ENCODE data around the gene FAP. TPM values are rescaled to one million over a fixed set of nuclear protein-coding genes. Genes with fewer than 3 reads are reported as not detected.

Gene FAP
- total RNA-seq, 1 donor, result not detected

DNA sequence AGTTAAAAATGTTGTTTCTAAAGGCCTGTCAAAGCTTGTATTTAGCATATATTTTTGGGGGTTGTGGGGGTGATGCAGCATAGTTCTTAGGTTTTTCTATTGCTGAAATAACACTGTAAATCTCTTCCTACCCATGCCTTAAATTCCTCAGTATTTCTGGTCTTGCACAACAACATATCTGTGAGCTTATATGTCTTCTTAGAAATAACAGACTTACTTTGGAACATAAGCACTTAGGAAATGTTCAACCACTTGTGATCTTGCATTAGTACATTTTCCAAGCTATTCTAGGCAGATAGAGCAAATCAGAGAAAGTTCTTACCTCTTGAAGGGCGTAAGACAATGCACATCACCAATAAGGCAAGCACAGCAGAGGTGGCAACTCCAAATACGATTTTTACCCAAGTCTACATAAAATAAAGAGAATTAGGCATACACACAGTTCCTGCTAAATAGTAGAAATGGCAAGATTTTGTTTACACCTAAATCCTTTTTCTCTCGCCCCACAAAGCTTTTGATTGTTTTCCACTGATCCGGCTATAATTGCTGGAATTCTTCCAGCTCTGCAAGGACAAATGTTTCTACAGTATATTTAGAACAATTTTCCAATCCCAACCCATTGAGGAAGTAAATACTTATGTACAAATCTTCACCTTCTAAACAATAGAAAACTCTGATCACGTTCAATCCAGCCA, 512 bp downstream of the FAP start:
- DNase-seq (ENCODE audit: low read depth in 2 of 3, low spot score in 2 of 3), result no peak

DNA sequence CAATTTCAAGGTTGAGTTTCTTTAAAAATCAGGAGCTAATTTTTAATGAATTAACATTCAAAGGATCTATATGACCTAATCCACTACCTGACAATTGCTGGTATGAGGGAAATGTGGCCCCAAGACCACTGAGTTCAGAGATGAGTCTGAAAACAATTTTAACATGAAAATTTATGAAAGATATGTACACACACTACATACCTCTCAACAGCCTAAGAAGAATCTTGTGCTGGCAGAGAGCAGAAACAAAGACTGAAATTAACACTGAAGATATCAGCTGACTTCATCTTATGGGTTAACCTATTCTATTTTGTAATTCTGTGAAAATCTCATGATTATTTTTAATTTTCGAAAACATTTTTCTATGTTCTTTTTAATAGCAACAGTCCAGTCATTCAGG, 1.7 kb downstream of the FAP start:
- no peak for DNase-seq (ENCODE audit: low read depth in 2 of 3, low spot score in 2 of 3)

DNA sequence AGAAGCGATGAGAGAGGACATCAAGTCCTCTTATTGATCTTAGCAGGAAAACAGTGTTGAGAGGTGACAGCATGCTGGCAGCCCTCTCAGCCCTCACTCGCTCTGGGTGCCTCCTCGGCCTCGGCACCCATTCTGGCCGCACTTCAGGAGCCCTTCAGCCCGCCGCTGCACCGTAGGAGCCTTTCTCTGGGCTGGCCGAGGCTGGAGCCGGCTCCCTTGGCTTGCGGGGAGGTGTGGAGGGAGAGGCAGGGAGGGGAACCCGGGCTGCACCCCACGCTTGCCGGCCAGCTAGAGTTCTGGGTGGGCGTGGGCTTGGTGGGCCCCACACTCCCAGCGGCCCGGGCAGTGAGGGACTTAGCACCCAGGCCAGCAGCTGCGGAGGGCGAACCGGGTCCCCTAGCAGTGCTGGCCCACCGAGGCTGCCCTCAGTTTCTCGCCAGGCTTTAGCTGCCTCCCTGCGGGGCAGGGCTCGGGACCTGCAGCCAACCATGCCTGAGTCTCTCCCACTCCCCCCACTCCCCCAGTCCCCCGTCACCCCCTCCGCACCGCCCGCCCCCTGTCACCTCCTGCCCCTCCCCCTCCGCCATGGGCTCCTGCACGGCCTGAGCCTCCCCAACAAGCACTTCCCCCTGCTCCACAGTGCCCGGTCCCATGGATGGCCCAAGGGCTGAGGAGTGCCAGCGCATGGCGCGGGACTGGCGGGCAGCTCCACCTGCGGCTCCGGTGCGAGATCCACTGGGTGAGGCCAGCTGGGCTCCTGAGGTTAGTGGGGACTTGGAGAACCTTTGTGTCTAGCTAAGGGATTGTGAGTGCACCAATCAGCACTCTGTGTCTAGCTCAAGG, 8.4 kb downstream of the FAP start:
- DNase-seq (ENCODE audit: low read depth in 2 of 3, low spot score in 2 of 3), result no peak

DNA sequence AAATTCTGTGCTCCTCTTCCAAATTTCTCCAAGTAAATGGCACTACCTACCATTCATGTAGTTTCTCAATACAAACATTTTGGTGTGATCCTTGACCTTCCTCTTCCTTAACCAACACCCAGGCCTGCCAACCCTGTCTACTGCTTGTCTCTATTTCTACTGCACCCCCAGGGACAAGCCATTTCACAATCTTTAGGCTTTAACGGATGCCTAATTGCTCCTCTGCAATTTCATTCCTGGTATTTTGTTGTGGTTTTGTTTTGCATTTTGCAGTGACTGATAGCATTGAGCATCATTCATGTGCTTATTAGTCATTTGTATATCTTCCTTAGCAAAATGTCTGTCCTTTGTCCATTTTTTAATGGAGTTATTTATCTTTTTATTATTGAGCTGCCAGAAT, 10.0 kb downstream of the FAP start:
- DNase-seq (ENCODE audit: low read depth in 2 of 3, low spot score in 2 of 3), result no peak

DNA sequence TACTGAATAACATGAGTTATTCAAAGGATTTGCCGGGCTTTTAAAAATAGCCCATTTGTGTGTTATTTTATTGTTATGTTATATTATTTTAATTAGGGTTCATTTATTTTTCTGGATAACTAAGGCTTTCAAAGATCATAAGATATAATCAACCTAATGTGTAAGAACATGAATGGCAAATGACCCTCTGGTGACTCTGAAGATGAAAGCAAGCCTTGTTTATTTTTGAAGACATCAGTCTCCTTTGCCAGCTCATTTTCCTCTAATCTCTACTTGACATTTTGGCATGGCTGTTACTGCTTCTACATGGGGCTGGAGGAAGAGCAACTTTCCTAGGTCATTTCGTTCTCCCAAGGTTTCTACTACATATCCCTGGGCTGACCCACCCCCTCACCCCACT, 10.6 kb downstream of the FAP start:
- DNase-seq (ENCODE audit: low read depth in 2 of 3, low spot score in 2 of 3), result no peak

DNA sequence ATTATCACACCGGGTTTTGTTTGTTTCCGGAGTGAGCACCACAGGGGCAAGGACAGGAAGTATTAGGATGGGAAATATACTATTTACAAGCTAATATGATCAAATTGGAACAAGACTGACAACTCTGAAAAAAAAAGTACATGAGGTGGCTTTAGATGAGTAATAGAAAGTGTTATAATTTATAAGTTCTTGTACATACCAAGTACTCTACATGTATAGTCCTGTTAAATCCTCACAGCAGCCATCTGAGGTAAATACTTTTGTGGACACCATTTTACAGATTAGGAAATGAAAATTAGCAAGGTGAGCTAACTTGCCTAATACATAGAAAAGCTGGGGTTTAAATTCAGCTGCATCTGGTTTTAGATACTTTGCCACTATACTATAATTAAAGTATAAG, 11.2 kb downstream of the FAP start:
- no peak for DNase-seq (ENCODE audit: low read depth in 2 of 3, low spot score in 2 of 3)

DNA sequence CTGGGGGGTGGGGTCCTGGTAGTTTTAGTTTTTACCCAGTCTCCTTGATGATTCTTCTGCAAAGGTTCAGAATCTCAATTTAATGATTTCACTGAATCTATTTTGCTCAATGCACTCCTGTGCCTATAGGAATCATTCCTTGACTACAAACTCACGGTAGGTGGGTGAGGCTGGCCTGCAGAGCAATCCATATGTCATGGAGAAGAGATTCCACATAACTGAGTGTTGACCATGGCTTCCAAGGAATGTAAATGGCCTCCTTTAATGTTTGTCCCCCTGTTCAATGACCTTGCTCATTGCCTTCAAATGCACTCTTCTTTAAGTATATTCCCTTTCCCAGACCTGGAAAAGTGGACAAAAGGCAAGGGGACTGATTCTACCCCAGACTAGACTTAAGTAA, 12.5 kb downstream of the FAP start:
- no peak for DNase-seq (ENCODE audit: low read depth in 2 of 3, low spot score in 2 of 3)

DNA sequence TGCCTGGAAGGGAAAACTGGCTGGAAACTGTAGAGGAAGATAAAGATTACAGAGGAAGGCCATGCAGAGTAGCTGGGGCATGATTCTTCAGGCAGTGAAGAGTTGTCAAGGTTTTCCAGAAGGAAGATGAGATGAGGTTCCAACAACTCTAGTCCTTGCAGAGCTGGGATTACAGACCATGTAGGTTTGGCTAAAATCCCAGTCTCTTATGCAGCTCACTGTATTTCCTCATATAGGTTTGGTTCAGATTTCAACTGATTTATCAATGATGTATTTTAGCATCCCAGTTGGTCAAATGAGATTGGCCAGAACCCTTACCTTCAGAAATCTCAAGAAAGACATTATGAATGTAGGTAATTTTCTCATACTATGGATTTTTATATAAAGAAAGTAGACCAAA, 16.4 kb downstream of the FAP start:
- DNase-seq (ENCODE audit: low read depth in 2 of 3, low spot score in 2 of 3), result no peak

GRCh38 chr2:162221064-162221463, 22.2 kb downstream of the FAP start:
- peak; percentile 6 to 59 (median 27) for DNase-seq (ENCODE audit: low read depth in 2 of 3, low spot score in 2 of 3)

DNA sequence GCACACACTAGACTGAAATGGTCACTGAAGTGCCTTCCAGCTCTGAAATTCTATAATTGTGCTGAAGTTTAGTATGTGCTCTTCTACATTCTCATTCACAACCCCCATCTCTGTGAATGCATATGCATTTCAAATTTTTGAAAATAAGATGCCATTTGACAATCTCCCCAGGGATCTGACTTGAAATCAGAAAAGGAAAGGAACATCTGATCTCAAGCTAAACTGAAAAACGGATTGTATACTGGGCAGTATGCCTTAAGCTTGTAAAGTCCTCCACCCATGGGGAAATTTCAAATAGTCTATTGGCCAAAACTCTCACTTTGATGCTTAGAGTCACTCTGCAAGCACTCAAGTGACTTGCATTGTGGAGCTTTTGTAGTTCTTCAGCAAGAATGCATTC, 22.9 kb downstream of the FAP start:
- no peak for DNase-seq (ENCODE audit: low read depth in 2 of 3, low spot score in 2 of 3)

GRCh38 chr2:162219426-162219825, 23.8 kb downstream of the FAP start:
- no peak for DNase-seq (ENCODE audit: low read depth in 2 of 3, low spot score in 2 of 3)

DNA sequence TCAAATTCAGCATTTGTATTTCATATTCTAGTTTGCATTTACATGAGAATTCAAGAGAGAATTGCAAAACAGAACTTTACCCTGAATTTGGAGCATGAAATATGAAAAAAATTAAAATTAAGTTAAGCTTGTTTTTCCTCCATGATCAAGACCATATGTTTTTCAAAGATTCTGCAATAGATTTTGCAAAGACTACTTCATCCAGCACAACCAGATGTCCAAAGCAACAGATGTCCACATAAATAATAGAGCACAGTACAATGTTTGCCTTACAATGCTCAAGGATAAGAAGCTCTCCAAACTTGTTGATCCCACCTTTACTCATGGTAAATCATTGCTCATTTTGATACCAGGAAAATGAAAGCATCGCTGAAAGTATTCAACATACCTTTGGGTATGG, 25.6 kb downstream of the FAP start:
- no peak for DNase-seq (ENCODE audit: low read depth in 2 of 3, low spot score in 2 of 3)

DNA sequence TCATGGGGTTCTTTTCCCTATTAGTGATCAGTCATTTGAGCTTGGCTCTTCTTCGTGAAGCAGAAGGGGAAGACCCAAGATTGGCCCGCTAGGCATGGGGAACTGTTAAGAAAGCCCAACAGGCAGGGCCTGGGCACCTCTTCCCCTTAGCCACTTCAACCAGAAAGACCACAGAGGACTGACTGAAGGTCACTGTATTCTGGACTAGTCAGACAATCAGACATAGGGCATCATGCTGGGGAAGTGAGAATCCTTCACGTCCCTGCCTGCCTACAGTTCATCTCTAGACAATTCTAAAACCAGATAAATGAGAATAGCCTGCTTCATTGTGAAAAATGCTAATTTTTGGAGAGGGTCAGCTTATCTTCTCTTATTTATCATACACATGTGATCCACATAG, 28.1 kb downstream of the FAP start:
- no peak for DNase-seq (ENCODE audit: low read depth in 2 of 3, low spot score in 2 of 3)

GRCh38 chr2:162212366-162212765, 30.9 kb downstream of the FAP start:
- no peak for DNase-seq (ENCODE audit: low read depth in 2 of 3, low spot score in 2 of 3)

GRCh38 chr2:162211732-162212131, 31.5 kb downstream of the FAP start:
- DNase-seq (ENCODE audit: low read depth in 2 of 3, low spot score in 2 of 3), result no peak

GRCh38 chr2:162210385-162210784, 32.9 kb downstream of the FAP start:
- peak in 1 of 3 donors; percentile 10 for DNase-seq (ENCODE audit: low read depth in 2 of 3, low spot score in 2 of 3)

GRCh38 chr2:162202203-162202602, 41.0 kb downstream of the FAP start:
- no peak for DNase-seq (ENCODE audit: low read depth in 2 of 3, low spot score in 2 of 3)

DNA sequence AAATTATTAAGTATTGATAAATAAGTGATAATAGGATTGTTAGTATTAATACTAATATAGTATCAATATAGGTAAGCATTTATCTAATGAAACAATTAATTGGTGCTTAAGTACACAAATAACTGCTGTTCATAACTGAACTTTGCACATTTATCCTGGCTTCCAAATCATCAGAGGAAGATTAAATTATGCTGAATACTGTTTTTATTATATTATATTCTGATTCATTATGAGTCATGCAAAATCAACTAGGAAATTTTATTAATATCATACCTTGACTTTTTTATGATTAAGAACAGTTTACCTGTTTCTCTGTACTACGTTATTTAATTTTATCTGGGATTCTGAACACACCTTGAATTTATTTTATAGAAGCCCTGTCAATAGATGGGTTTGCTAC, 42.6 kb downstream of the FAP start:
- DNase-seq (ENCODE audit: low read depth in 2 of 3, low spot score in 2 of 3), result no peak

DNA sequence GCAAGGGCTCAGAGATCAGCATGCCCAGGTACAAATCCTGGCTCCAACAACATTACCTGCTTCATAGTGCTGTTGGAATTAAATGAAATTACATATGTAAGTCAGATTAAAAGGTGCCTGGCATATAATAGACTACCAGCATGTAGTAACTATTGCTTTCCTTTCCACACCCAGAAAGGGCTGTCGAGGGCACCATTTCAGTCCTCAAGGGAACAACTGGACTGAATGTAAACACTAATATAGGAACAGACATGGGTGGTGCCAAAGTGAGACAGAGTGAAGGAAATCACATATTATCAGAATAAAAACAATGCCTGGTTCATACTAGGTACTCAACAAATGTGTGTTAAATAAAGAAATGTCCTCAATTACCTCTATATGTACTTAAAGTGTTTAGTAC, 43.3 kb downstream of the FAP start:
- DNase-seq (ENCODE audit: low read depth in 2 of 3, low spot score in 2 of 3), result no peak

- DNase-seq (ENCODE audit: low read depth in 2 of 3, low spot score in 2 of 3), result no peak
These were observed 45.0 kb downstream of the FAP start for GRCh38 chr2:162198239-162198638.

- DNase-seq (ENCODE audit: low read depth in 2 of 3, low spot score in 2 of 3), result no peak
These were observed 46.0 kb downstream of the FAP start for GRCh38 chr2:162197069-162197825.

DNA sequence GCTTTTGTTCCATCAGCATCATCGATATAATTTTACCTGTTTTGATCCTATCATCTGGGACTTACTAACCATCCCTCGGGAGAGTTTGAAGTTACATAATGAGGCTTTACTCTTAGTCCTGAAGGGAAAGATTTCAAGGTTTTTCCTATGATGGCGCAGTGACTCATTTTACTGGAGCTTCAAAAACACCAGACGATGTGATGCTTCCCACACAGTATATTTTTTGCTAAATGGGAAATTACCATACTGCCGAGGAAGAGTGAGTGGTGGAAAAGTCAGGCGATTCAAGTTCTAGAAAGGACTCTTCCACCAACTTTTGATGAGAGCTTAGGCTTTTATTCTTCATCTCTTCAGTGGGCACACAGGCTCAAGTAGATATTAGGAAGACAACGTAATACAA, 46.6 kb downstream of the FAP start:
- no peak for DNase-seq (ENCODE audit: low read depth in 2 of 3, low spot score in 2 of 3)

Measured in hematopoietic multipotent progenitor cell (in vitro differentiated cells).